ENCODE measurements around the gene PACRG. TPM values are rescaled to one million over a fixed set of nuclear protein-coding genes. Genes with fewer than 3 reads are reported as not detected.

The PACRG gene
- total RNA-seq, 1 experiment from 2014 or later, result not detected

DNA sequence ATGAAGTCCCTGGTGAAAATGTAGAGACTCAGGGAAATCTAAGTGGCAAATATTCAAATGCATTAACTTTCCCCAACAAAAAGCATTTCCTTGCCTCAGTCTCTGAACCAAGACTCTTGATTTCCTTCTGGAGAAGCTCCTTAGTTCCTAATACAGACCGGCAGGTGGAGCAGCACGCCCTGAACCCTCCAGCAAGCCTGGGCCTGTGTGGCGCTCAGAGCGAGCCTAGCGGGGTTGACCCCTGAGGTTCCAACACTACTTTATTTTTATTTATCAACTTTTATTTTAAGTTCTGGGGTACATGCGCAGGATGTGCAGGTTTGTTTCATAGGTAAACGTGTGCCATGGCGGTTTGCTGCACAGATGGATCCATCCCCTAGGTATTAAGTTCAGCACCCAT lies 50.8 kb downstream of the PACRG start:
- no peak for DNase-seq (ENCODE audit: low spot score)

- DNase-seq (ENCODE audit: low spot score), result no peak
These were observed 58.0 kb downstream of the PACRG start for GRCh38 chr6:162785632-162786242.

GRCh38 chr6:162798546-162799266 lies 70.9 kb downstream of the PACRG start:
- no peak for DNase-seq (ENCODE audit: low spot score)

DNA sequence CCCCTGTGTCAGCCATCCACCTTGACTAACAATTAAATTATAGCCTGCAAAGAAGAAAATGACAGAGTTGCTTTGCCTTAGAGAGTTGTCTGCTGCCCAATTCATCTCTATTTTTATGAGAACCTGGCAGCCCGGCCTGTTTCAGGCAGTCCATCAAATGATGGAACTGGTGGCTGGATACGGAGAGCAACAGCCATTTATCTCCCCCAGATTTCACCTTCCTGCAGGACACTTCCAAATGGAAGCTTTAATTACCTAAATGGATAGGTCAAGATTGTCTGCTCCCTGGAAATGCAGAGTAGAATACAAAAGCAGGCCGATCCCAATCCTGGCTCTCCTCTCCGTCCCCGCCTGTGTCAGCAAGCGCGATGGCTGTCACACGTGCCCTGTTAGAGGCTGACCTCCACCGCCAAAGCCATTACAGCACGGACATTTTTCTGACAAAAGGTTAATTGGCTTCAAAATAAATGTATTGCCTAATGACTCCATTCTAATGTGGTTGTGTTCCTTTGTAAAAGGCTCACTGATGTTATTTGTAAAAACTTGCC lies 86.7 kb downstream of the PACRG start:
- DNase-seq (ENCODE audit: low spot score), result no peak

- no peak for DNase-seq (ENCODE audit: low spot score)
These were observed 89.4 kb downstream of the PACRG start for GRCh38 chr6:162817196-162817595.

- DNase-seq (ENCODE audit: low spot score), result no peak
These were observed 91.5 kb downstream of the PACRG start for GRCh38 chr6:162819284-162819683.

DNA sequence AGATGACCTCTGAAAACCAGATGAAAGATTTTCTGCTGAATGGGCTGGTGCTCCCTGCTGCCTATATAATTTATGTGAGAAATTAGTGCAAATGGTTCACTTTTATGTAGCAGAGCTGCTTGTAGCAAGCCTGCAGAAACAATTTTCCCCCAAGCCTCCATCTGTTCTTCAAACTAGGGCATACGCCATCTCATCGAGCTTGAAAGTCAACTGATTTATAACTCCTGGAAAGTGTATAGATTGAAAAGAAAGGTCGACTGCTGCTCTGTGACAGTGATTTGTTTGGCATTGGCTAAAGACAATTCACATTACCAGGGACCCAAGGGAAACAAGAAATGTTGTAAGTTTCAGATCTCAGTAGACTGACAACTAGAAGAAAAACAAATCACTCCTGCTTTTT lies 93.3 kb downstream of the PACRG start:
- DNase-seq (ENCODE audit: low spot score), result no peak

GRCh38 chr6:162825597-162825996 lies 97.8 kb downstream of the PACRG start:
- no peak for DNase-seq (ENCODE audit: low spot score)

DNA sequence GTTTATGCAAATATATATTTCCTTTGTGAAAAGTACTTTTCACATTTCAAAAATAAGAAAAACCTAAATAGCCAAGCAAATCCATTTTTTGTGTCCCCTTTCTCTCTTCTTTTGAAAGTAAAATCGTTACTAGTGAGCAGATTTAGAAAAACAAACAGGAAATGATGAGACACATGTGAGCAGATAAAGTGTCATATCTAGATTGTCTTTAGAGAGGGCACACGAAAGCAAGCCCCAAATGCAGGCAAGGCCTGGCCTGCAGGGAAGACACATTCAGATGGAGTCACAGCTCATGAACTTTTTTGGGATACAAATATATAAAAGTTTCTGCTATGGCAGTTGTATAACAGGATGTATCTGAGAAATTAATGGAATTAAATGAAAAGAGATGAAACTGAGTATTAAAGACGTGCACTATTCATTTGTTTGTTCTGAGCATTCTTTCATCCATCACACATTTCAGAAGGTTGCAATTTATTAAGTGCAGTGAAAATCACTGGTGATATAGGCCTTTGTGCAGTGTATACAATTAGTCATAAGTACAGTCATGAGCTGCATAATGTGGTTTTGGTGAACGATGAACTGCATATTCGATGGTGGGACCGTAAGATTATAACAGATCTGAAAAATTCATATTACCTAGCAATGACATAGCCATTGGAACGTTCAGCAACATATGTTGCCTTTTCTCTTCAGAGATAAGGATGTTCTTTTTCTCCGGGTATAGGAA lies 101.4 kb downstream of the PACRG start:
- DNase-seq (ENCODE audit: low spot score), result peak; percentile 2

DNA sequence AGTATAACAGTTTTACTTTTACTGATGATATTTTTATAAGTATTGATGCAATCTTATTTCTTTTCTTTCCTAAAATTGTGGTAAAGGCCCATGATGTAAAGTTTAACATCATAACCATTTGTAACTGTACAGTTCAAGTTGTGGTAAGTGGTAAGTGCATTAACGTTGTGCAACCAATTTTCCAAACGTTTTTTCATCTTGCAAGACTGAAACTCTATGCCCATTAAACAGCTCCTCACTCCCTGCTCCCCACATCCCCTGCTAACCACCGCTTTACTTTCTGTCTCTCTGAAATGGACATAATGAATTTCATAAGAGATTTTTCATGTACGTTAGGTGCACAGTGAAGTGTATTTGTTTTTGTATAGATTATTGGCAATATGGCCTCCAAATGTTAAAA lies 106.0 kb downstream of the PACRG start:
- DNase-seq (ENCODE audit: low spot score), result no peak

DNA sequence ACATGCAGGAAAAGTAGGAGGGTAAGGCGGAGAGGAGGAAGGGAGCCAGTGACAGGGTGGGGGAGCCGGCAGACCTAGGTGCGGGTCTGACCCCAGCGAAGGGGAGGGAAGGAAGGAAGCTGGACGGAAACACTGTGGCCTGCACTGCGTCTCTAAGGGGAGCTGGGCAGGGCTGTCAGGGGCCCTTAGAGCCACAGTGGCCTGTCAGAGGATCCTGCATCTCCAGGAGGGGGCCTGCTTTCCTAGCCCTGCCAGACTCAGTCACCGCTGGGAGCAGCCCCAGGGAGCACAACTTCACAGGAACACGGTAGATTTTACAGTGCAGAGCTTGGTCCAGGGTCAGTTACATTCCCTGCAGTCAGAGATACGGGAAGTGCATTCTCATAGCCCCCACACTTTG lies 118.2 kb downstream of the PACRG start:
- DNase-seq (ENCODE audit: low spot score), result no peak

- no peak for DNase-seq (ENCODE audit: low spot score)
These were observed 118.9 kb downstream of the PACRG start for GRCh38 chr6:162846723-162847122.

DNA sequence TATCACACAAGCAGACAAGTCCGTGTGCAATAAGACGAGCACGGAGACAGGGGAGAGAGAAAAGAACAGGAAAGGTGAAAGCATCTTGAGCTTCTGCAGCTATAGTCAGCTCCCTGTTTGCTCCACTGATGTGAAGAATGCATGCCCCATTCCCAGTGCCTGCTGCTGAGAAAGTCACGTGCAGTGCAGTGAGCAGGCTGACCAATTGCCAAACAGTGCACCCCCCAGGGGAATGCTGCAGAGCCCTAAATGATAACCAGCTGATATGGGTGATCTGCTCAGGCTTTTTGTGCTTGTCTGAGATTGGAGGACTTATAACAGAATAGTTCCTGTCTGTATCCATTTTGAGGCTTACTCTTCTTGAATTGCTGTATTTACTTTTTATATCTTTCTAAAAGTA lies 121.5 kb downstream of the PACRG start:
- no peak for DNase-seq (ENCODE audit: low spot score)

DNA sequence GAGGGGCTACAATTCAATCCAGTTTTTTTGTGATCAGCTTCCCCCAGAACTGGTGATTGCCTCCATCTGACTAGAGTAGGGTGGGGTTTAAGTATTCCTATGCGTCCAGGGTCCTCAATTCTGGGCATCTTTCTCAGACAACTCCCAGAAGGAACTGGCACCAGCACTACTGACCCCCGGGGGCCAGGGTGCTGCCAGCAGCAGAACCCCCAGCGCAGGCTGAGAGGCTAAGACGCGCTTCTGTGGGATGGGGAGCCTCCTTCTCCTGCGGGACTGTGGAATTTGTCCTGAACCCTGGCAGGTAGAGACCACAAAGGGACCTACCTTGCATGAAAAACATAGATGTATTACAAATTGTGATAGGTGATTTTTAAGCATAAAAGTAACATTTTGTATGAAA lies 124.4 kb downstream of the PACRG start:
- no peak for DNase-seq (ENCODE audit: low spot score)

GRCh38 chr6:162852840-162853577 lies 125.2 kb downstream of the PACRG start:
- no peak for DNase-seq (ENCODE audit: low spot score)

GRCh38 chr6:162854228-162854627 lies 126.5 kb downstream of the PACRG start:
- no peak for DNase-seq (ENCODE audit: low spot score)

DNA sequence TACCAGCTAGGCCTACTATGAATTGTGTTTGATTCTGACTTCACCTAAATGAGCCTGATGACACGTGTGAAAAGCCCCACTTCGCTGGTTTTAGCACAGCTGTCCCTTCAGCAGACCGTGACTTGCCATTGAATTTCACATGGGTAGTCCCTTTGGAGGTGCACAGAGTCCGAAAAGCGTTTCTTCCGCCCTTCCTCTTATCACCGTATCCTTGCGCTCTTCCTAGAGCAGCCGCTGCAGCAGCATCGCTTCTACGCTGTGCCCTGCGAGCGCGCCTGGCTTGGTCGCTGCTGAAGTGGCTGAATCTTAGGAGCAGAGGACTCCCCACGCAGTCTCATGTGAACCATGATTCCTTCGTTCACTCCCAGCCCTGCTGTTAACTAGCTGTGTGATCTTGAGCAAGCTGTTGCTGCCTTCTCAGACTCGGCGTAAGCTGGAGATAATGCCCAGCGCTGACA lies 127.0 kb downstream of the PACRG start:
- no peak for DNase-seq (ENCODE audit: low spot score)

DNA sequence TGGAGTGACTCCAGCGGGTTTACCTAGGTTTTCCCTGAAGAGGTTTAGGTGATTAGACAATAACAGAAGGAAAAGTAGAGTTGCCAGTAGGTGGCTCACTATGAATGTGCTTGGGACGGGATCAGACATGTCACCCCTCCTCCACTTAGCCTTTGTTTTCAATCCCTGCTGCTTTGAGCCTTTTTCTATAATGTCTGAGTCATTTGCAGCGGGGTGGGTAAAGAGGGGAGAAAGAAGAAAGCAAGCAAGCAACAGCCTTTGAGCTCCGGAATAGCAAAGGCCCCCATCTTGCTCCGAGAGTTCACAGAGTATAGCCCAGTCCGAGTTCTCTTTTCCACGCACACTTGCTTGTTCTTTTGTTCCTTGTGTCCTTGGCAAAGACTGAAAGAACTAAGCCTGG lies 129.1 kb downstream of the PACRG start:
- DNase-seq (ENCODE audit: low spot score), result peak; percentile 74

DNA sequence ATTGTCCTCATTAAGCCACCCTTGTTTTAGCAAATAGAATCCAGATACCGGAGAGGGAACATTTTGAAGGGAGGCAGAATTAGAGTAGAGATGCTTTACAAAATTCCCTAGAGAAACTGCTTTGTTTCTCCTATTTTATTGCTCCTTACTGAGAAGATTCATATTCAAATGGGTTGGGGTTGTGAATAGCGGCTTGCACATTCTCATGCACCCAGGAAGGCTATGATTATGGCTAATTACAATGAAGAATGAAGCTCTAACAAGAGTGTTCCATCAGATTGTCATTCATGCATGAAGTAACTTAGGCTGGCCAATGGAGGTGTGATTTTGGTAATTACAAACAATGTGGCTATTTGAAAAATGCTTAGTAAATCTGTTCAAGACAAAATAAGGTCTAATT lies 129.6 kb downstream of the PACRG start:
- no peak for DNase-seq (ENCODE audit: low spot score)

- DNase-seq (ENCODE audit: low spot score), result no peak
These were observed 134.7 kb downstream of the PACRG start for GRCh38 chr6:162862462-162862861.

- no peak for DNase-seq (ENCODE audit: low spot score)
These were observed 135.2 kb downstream of the PACRG start for GRCh38 chr6:162862941-162863340.

GRCh38 chr6:162863821-162864220 lies 136.0 kb downstream of the PACRG start:
- DNase-seq (ENCODE audit: low spot score), result no peak

All from A172 (cell line).